ENCODE data around the gene MMP21.
A peak's percentile ranks its signal among the peaks of the same experiment; 100 is the strongest.

MMP21 gene

DNA sequence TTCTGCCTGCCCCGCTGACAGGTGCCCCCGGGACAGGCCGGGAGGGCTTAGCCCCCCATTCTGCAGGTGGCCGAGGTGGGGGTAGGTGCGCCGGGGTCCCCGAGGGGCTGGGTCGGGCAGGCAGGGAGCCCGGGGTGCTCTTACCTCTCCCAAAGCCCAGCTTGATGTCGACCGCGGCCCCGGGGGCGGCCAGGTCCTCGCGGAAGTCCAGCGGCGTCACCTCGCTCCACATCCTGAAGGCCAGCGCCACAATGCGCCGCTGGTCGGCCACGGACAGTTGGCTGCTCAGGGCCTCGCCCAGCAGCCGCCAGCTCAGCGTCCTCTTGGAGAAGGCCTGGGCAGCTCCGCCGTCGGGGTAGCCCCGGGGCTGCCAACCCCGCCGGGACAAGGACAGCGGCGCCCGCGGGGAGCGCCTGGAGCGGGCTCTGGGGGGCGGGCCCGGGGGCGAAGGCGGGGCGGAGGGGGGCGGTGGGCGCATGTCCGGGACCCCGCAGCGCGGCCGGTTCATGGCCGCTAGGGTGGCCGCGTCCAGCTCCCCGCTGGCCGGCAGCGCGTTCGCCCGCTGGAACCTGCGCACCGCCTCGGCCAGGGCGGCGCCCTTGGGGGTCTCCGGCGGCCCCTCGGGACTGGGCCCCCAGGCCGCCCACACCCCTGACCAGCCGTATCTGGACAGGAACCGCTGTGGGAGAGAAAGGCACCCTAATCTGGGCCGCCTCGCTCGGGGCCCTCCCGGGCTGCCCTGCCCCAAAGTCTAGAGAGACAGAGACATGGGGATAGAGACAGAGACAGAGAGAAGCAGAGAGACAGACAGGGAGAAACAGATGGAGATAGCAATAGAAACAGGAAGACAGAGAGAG lies 1.7 kb downstream of the MMP21 start:
- TF ChIP-seq, protein P1, sequence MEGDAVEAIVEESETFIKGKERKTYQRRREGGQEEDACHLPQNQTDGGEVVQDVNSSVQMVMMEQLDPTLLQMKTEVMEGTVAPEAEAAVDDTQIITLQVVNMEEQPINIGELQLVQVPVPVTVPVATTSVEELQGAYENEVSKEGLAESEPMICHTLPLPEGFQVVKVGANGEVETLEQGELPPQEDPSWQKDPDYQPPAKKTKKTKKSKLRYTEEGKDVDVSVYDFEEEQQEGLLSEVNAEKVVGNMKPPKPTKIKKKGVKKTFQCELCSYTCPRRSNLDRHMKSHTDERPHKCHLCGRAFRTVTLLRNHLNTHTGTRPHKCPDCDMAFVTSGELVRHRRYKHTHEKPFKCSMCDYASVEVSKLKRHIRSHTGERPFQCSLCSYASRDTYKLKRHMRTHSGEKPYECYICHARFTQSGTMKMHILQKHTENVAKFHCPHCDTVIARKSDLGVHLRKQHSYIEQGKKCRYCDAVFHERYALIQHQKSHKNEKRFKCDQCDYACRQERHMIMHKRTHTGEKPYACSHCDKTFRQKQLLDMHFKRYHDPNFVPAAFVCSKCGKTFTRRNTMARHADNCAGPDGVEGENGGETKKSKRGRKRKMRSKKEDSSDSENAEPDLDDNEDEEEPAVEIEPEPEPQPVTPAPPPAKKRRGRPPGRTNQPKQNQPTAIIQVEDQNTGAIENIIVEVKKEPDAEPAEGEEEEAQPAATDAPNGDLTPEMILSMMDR (conservative IDR thresholded peaks at IDR 0.05; ENCODE audit: low read length) = no peak
- no peak overlapping the region for H3K4me3 ChIP-seq (ENCODE audit: low read length)
- DNase-seq (ENCODE audit: low read depth) = no peak

DNA sequence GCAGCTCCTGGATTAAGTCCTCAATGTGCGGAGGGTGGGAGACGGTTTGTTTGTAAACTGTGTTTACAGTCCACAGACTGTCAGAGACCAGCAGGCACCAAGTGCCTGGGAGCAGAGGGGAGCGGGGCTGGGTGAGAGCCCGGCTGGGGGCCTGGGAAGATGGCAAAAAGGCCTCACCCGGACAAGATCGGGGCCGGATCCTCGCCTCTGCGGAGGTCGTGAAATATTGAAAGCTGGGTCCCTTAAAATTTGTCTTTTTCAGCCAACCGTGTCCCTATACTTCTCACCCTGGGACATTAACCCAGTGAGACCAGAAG lies 2.8 kb downstream of the MMP21 start:
- no peak for DNase-seq (ENCODE audit: low read depth)
- TF ChIP-seq, protein P1 (conservative IDR thresholded peaks at IDR 0.05; ENCODE audit: low read length) = no peak
- H3K4me3 ChIP-seq (ENCODE audit: low read length) = no peak overlapping the region

DNA sequence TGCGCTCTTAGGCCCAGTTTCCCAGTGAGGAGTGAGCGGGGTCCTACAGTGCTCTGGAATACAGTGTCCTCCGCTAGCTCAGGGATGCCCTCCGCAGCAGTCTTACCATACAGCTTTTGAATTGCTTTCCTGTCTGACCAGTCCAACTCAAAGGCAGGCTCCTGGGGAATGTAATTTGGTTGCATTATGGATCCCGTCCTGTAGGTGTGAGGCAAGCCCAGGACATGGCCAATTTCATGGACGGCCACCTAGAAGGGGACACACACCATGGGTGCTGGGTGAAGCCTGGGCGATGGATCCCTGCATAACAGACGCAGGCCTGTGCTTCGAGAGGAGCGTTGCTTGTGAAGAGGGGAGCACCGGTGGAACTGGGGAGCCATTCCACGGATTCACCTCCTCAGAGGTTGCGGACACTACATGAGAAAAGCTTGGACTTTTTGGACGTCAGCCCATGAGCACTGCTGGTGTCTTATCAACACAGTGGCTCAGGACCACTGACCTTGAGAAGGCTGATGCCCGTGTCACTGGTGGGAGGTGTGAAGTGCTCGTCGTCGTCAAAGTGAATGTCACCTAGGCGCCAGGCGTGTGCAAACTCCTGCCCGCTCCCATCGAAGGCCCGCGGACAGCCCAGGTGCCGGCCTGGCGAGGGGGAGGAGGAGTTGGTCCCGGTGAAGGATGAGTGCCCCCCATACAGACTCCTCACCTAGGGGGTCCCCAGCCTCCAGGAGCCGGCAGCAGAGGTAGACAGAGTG lies 3.3 kb downstream of the MMP21 start:
- TF ChIP-seq, protein P1 (conservative IDR thresholded peaks at IDR 0.05; ENCODE audit: low read length) = no peak

DNA sequence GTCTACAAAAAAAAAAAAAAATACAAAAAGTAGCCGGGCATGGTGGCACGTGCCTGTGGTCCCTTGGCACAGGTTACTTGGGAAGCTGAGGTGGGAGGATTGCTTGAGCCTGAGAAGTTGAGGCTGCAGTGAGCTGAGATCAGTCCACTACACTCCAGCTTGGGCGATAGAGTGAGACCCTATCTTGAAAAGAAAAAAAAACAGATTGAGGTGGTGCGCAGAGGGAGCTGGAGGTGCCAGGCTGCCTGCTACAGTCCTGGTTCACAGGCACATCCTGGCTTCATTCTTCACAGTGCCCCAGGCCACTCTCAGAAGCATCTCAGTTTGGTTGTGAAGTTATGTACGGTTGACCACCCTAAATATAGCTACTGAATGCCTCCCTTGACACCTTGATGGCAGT lies 4.8 kb downstream of the MMP21 start:
- no peak for DNase-seq (ENCODE audit: low read depth)
- TF ChIP-seq, protein P1 (conservative IDR thresholded peaks at IDR 0.05; ENCODE audit: low read length) = no peak
- H3K4me3 ChIP-seq (ENCODE audit: low read length) = no peak overlapping the region

More for the DNA sequence above, 3.3 kb downstream of the MMP21 start:
- H3K4me3 ChIP-seq (ENCODE audit: low read length) = no peak overlapping the region
- DNase-seq (ENCODE audit: low read depth) = no peak

DNA sequence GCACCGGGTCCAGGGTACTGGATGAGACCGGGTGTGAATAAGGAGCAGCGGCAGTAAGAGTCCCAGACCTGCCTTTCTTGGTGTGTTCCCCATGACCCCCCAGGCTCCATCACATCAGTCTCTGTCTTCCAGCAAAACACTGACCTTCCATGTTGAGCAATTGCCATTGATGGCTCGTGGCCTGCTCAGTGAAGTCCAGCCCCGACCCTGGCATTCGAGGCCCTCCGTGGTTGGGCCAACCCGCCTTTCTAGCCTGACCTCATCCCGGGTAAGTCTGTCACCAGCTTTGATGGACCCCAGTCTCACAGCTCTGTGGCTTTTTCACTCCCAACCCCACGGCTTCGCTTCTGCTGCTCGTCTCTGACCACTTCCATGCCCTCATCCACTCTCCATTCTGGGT lies 6.4 kb downstream of the MMP21 start:
- no peak for DNase-seq (ENCODE audit: low read depth)
- TF ChIP-seq, protein P1 (conservative IDR thresholded peaks at IDR 0.05; ENCODE audit: low read length) = no peak
- no peak overlapping the region for H3K4me3 ChIP-seq (ENCODE audit: low read length)

DNA sequence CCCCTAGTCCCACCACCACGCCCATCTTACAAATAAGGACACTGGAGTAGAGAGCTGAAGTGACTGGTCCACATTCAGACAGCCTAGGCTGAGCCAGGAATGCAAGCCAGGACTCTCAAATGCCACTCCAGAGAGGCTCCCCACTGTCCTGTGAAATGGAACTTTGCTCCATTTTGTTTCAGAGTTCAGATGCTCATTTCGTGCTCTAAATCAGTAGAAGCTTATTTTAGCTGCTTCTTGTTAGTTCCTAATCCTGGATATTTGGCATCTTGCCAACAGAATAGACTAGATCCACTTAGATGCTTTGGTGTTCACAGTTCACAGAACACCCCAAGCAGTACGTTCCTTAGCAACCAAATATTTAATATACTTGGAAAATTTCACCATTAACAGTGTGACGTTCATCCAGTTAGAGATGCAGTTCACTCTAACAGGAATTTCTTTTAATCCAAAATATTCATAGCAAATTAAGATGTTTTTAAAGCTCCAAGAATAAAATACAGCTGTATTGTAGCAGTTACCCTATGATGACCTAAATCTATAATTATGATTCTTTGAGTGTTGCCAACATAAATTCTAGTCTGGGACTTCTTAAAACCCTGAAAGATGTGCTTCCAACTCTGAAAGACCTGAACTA lies 7.3 kb downstream of the MMP21 start:
- H3K4me3 ChIP-seq (ENCODE audit: low read length) = no peak overlapping the region
- peak; percentile 40 for DNase-seq (ENCODE audit: low read depth)
- TF ChIP-seq, protein P1 (conservative IDR thresholded peaks at IDR 0.05; ENCODE audit: low read length) = no peak
